Activated CD8-positive, alpha-beta memory T cell treated with anti-CD3 and anti-CD28 coated beads for 4 hours (primary cell): ENCODE results near the gene FARSB.
"Not testable (repeated sequence)": the region's sequence is repeated elsewhere in the genome, so short reads cannot be mapped to it uniquely, and the experiment has no call there.

Source experiments
- DNase-seq, 2 donors: peaks; one replicate each; pipeline ENCODE4 v3.0.0-alpha.2; 2020; ENCODE audit warnings: low read depth in 2 of 2

FARSB gene

DNA sequence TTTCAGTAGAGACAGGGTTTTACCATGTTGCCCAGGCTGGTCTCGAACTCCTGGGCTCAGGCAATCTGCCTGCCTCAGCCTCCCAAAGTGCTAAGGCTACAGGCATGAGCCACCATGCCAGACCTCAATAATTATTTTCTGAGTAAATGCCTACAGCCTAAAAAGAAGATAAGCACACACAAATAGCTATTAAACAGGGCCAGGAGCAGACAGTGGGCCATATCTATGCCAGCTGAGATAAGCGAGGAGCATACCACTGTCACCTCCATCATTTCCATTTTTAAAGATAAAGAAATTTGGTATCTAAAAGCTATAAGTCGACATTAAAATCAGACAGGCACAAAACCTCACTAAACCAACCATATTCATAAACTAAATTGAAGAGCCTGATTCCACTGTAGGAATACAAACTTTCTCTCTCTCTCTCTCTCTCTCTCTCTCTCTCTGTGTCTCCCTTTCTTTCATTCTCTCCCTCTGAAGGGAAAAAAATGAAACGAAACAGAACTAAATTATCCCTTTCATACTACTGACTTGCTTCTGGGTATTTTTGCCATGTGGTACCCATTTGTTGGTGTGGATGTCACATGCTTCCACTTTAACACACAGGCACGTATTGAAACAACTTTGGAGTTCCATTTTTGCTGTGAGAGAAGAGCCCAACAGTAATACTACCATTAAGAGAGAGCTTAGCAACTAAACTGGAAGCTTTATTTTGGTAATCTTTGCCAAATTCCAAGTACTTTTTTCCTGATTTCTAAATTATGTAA lies 51.0 kb downstream of the FARSB start:
- no peak for DNase-seq

DNA sequence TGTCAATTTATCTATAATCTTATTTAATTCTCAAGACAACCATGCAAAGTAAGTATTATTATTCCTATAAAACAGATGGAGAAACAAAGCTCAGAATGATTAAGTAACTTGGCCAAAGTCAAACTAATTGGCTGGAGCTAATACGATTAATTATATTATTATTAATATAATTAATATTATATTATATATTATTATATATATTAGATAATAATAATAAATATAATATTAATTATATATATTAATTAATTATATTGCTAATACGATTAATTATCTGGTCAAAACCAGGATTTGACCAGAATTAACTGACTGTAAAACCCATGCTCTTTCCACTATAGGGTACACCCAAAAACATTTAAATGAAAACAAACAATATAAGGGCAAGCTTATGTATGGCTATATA lies 52.4 kb downstream of the FARSB start:
- no peak for DNase-seq

DNA sequence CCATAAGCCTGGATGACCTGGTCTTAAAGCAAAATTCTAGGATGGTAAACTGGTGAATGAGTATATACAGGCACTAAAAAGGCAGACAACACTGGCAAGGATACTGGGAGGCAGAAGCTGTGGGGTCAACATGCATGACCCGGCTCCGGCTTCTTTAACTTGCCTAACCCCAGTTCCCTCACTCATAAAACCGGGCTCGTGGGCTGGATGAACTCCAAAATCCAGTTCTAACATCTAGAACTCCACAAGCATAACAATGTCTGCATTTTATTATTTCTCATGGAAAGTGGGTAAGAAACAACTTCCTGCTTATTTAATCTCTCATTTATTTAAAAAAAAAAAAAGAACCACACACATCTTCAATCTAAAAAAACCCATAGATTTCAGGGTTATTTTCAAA lies 57.3 kb downstream of the FARSB start:
- DNase-seq = no peak

DNA sequence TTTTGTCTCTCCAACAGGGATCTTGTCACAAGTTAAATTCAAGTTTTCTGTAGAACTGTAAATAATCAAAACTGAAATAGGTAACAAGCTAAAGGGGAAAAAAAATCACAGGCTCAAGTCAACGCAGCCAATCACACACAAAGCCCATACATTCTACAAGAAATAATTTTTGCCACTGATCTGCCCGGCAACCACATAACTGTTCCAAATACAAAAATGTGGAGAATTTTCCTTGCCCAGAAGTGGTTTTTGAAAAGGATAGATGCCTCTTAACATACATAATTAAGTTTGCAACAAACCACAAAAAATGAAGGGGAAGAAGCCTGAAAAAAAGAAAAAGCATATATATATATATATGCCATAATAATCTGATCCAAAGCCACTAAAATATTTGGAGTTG lies 60.3 kb downstream of the FARSB start:
- DNase-seq = no peak

DNA sequence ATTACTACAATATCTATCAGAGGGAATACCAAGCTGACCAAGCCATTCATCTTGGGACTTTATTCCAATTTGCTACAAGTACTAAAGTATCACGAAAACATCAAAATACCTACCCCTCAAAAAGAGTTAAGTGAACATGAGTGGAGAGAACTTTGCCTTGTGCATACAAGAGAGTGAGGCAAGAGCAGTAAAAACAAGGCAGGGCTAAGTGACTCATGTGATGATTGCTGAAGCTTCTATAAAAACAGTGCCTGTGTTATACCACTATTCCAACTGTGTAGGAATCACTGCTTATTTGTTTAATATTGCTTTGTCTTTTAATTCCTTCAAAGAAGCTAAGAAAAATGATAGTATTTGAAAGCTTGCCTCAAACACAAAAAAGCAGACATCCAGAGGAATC lies 61.2 kb downstream of the FARSB start:
- DNase-seq = no peak

DNA sequence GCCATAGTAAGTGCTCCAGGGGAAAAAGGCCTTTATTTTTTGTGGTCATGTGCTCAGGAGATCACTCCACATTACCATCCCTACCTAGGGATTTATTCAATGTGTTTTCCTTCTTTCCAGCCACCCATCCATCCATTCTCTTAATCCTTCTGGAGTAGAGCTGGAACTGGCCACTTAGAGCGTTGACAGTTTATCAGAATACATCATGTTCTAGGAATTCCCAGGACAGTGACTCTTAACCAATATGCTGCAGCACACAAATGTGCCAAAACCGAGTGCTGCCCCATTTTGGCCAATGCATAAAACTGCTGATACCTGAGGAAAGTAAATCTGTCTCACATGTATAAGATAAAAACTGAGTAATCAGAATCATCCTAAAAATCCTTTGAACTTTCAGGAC lies 63.7 kb downstream of the FARSB start:
- no peak for DNase-seq

GRCh38 chr2:222591661-222592060 lies 64.2 kb downstream of the FARSB start:
- no peak for DNase-seq

- not testable (repeated sequence) for DNase-seq
Measured at GRCh38 chr2:222584589-222584988, 71.3 kb downstream of the FARSB start.

GRCh38 chr2:222582928-222583327 lies 73.0 kb downstream of the FARSB start:
- no peak for DNase-seq

- no peak for DNase-seq
Measured at GRCh38 chr2:222577341-222577740, 78.6 kb downstream of the FARSB start.

GRCh38 chr2:222576171-222577081 lies 79.5 kb downstream of the FARSB start:
- DNase-seq = no peak

- DNase-seq = no peak
Measured at GRCh38 chr2:222575618-222576017, 80.3 kb downstream of the FARSB start.

- DNase-seq = no peak
Measured at GRCh38 chr2:222572751-222573174, 83.1 kb downstream of the FARSB start.

- DNase-seq = no peak
Measured at GRCh38 chr2:222572264-222572721, 83.6 kb downstream of the FARSB start.

DNA sequence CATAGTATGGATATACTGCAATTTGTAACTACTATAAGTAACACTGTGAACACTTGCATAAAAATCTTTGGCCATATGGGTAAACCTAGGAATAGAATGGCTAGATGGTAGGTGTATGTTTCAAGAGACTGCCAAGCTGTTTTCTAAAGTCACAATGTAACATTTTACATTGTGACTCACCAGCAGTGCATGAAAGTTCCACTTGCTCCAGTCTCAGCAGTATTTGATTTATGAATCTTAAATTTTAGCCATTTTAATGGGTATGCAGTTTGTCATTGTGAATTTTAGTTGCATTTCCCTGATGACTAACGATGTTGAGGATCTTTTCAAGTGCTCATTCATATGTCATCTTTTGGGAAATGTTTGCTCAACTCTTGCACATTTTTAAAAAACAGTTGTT lies 86.1 kb downstream of the FARSB start:
- no peak for DNase-seq

DNA sequence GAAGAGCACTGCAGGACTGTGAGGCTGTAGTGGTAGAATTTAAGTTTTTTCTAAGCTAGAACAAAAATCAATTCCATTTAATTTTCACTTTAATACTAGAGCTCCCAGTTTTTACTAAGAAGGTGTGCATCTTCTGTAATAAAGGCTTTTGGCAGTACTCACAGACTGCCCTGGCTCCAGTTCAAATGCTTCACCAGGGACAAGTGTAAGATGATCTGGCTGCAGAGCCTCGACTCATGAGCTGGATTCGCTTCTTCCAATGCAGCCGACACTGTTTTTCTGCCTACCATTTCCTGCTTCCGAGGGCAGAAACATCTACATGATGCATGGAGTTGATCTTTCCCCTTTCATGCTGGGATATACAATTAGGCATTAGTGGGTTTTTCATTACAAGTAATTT lies 87.0 kb downstream of the FARSB start:
- no peak for DNase-seq

DNA sequence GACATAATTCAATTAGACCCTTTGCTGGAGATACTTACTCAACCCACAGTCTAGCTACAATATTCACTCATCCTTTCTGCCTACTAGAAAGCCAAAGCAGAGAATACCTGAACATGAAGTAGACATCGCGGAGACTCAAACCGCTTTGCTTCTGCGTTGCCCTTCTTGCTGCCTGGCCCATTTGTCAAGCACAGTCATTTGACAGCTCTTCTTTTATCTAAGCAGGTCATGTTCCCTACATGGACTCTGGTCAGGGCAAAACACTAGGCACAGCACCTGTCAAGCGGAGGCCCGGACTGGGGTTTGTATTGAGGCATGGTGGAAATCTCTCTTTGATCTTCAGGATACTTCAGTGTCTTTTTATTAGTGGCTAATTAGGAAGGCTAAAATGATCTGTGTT lies 89.7 kb downstream of the FARSB start:
- DNase-seq = no peak

DNA sequence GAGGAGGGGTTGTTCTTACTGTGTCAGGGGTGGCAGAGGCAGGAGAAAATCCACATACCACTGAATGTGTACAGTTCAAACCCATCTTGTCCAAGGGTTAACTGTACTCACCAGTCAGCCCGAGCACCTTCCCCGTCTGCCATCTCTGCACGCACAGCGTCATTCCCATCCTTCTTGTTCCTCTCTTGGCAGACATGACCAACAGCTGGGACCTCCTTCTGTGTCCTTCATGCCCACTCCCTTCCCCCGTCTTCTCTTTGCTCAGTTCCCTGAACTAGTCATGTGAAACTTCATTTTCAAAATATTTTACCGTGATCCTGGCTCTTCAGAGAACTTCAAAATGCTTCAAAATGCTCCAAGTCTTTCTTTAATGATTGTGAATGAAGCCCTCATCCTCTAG lies 92.0 kb downstream of the FARSB start:
- no peak for DNase-seq

DNA sequence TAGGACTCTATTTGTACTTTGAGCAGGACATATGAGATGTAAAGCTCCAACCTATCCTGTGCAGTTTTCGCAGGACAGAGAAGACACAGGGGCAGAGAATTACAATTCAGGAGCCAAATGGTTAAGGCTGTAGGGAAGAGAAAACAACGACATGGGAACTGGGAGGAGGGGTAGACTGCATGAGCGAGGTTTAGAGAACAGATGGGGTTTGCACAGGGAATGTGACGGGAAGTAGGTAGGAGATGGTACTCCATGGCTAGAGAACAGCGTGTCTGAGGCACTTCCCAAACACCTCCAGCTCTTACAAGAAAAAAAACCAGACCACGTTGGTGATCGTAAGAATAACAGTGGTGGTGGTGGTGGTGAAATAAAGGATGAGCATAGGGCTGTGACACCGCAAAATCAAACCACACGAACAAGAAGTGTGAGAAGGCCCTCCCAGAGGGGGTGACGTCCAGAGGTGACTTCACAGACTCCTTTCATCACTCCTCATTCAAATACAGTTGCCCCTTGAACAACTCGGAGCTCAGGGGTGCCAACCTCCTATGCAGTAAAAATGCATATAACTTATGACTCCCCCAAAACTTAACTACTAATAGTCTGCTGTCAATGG lies 92.7 kb downstream of the FARSB start:
- DNase-seq = no peak

DNA sequence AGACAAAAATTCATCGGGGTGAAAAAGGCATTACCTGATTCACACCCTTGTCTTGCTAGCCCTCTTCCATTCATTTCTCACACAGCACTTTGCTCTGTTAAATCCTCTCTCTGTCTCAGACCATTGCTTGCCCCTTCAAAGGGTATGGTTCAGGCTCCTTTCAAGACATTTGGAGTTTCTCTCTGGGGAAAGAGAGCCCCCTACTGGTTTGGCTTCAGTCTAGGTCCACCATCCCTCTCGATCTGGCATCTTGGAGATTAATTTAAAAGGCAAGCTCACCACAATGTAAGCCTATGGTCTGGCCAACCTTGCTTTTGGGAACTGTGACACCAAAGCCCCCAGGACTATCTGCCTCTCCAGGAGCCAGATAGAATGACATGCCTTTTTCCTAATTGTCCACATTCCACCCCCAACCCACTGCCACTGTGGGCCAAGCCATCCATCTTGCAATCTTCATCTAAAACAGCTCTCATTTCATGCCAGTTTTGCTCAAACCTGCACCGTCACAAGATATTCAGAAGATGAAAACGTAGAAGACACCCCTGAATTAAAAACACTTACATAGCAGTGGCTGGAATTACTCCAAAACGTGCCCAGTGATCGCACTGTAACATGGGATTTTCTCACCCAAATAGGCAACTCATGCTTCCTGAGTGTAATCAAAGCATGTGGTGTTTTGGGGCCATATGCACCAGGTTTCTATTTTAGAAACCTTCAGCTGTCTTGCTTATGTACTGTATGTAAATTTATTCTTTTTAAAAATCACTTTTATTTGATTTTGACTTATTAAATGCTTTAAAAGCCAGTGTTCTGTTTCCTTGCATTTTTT lies 93.9 kb downstream of the FARSB start:
- DNase-seq = no peak

DNA sequence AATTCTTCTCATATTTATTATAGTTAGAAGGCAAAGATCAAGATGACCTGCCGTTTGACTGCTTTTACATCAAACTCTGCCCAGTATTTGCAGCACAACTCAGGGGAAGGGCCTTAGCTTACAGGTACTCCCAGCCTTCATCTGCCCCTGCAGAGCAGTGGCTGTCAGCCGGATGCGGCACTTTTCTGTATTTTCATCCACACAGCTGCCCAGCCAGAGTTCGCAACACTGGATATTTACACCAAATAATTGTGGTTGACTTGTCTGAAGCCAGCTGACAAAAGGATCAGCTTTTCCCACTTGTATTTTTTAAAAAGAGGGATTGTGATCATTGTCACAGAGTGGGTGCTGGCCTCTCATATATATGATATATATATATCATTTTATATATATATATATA lies 94.7 kb downstream of the FARSB start:
- DNase-seq = no peak

DNA sequence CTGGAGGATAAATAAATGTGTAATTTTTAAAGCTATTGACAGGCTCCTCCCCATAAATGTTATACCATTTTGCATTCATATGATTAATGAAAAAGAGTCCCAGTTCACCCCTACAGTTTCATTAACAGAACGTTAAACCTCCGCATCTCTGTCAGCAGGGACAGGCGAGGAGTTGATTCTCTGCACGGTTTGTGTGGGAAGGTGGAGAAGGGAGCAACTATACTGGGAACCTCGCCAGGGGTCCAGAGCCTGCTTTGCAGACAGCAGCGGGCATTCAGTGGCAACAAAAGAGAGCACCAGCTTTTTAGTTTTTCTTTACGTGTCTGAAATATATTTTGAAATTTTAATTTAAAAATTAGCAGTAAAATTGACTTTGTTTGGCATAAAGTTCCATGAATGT lies 101.4 kb downstream of the FARSB start:
- DNase-seq = no peak
